H1 (cell line): ENCODE results near the gene MECR. TPM values are rescaled to one million over a fixed set of nuclear protein-coding genes. Genes with fewer than 3 reads are reported as not detected.

Source experiments
- CTCF ChIA-PET: fragments of 300-600 bp; sonication (Branson Sonifier 250); formaldehyde crosslinking; loops from one replicate; lab custom pipeline; 2021; ENCODE audit not compliant: partially characterized antibody; lab: Charles Lee
- POLR2A ChIA-PET: fragments of 300-600 bp; sonication (Branson Sonifier 250); formaldehyde crosslinking; loops from one replicate; lab custom pipeline; 2021; ENCODE audit warnings: inconsistent platforms; ENCODE audit not compliant: partially characterized antibody; lab: Charles Lee
- DNase-seq, 2 experiments: peaks; one replicate each; pipeline versions ENCODE4 v3.0.0 to v3.0.0-alpha.2; 2010 to 2022; ENCODE audit warnings: low spot score in 2 of 2, low read depth in 1 of 2, mixed read lengths in 1 of 2
- FAIRE-seq: peaks from 2 replicates; lab custom pipeline; 2011; peaks lifted over from hg19 to GRCh38; lab: Jason Lieb, UNC
- H2AFZ ChIP-seq: 2 replicates; pipeline ENCODE4 v1.8.1; 2012; ENCODE audit warnings: low read length, inconsistent platforms
- H2AK5ac ChIP-seq: 2 replicates; pipeline ENCODE4 v1.6.1; 2013; ENCODE audit warnings: low read depth, low read length
- H2BK120ac ChIP-seq: replicated peaks from 2 replicates; pipeline ENCODE3; 2013; ENCODE audit warnings: low read depth, low read length, inconsistent platforms
- H2BK12ac ChIP-seq: 2 replicates; pipeline ENCODE4 v1.6.1; 2013; ENCODE audit warnings: low read depth, low read length
- H2BK15ac ChIP-seq: 2 replicates; pipeline ENCODE4 v1.6.1; 2013; ENCODE audit warnings: low read length
- H2BK20ac ChIP-seq: 2 replicates; pipeline ENCODE4 v1.6.1; 2013; ENCODE audit warnings: low read length
- H2BK5ac ChIP-seq: 2 replicates; pipeline ENCODE4 v1.6.1; 2013; ENCODE audit warnings: low read depth, low read length
- H3K14ac ChIP-seq: 2 replicates; pipeline ENCODE4 v1.6.1; 2013; ENCODE audit warnings: inconsistent platforms; ENCODE audit not compliant: insufficient read length
- H3K18ac ChIP-seq: 2 replicates; pipeline ENCODE4 v1.6.1; 2013; ENCODE audit warnings: low read length; ENCODE audit errors: extremely low read depth
- H3K23ac ChIP-seq: 2 replicates; pipeline ENCODE4 v1.6.1; 2013; ENCODE audit warnings: inconsistent platforms; ENCODE audit not compliant: insufficient read length
- H3K23me2 ChIP-seq: 2 replicates; pipeline ENCODE4 v1.6.1; 2013; ENCODE audit warnings: low read depth, low read length
- H3K27ac ChIP-seq: 2 replicates; pipeline ENCODE4 v1.6.1; 2011; ENCODE audit warnings: low read depth, low read length, inconsistent platforms
- H3K27me3 ChIP-seq, 4 experiments: replicated peaks in 1 of 4; 1 replicate in 1 of 4; 2 replicates in 3 of 4; pipeline versions ENCODE4 v1.6.1 to v1.8.1; 2011 to 2013; ENCODE audit warnings: low read length in 3 of 4, mild to moderate bottlenecking in 3 of 4, inconsistent platforms in 2 of 4, mixed read lengths in 2 of 4, moderate library complexity in 1 of 4; ENCODE audit not compliant: control insufficient read depth in 3 of 4, insufficient read depth in 3 of 4; ENCODE audit errors: extremely low read depth in 1 of 4
- H3K36me3 ChIP-seq, 4 experiments: 2 replicates each; pipeline versions ENCODE4 v1.6.1 to v1.8.1; 2011 to 2013; ENCODE audit warnings: mild to moderate bottlenecking in 4 of 4, low read length in 3 of 4, moderate library complexity in 2 of 4, control low read depth in 1 of 4, inconsistent platforms in 1 of 4; ENCODE audit not compliant: insufficient read depth in 4 of 4, control insufficient read depth in 2 of 4
- H3K4ac ChIP-seq: replicated peaks from 2 replicates; pipeline ENCODE3; 2013; ENCODE audit warnings: low read length, low read depth, mixed read lengths, inconsistent platforms; ENCODE audit not compliant: insufficient read length
- H3K4me1 ChIP-seq, 4 experiments: replicated peaks in 1 of 4; 1 replicate in 1 of 4; 2 replicates in 3 of 4; pipeline versions ENCODE4 v1.6.1 to v1.8.1; 2011 to 2013; ENCODE audit warnings: low read length in 3 of 4, inconsistent platforms in 2 of 4, mixed read lengths in 1 of 4; ENCODE audit not compliant: insufficient read depth in 4 of 4, control insufficient read depth in 3 of 4
- H3K4me2 ChIP-seq, 2 experiments: 2 replicates each; pipeline versions ENCODE4 v1.6.1 to v1.8.1; 2011 to 2013; ENCODE audit warnings: low read depth in 2 of 2, low read length in 2 of 2, control low read depth in 1 of 2, inconsistent platforms in 1 of 2, mild to moderate bottlenecking in 1 of 2; ENCODE audit not compliant: insufficient read depth in 1 of 2
- H3K4me3 ChIP-seq, 4 experiments: fragments of 200-600, 300-600 bp in 1 of 4; sonication (generic), shearing (Covaris generic), sonication (Bioruptor Twin) in 1 of 4; 2 replicates each; pipeline versions ENCODE4 v1.5.1 to v1.8.1; 2011 to 2016; ENCODE audit warnings: low read length in 4 of 4, low read depth in 3 of 4, control low read depth in 2 of 4, inconsistent platforms in 2 of 4, mild to moderate bottlenecking in 2 of 4, mixed read lengths in 1 of 4, moderate library complexity in 1 of 4; ENCODE audit not compliant: insufficient read depth in 2 of 4; ENCODE audit errors: extremely low read depth in 1 of 4
- H3K56ac ChIP-seq: replicated peaks from 2 replicates; pipeline ENCODE3; 2013; ENCODE audit warnings: low read depth, mild to moderate bottlenecking, mixed read lengths, low read length, inconsistent platforms; ENCODE audit not compliant: insufficient read length
- H3K79me1 ChIP-seq: 2 replicates; pipeline ENCODE4 v1.6.1; 2013; ENCODE audit warnings: low read depth, low read length, control low read depth
- H3K79me2 ChIP-seq, 2 experiments: 2 replicates each; pipeline versions ENCODE4 v1.6.1 to v1.8.1; 2012 to 2013; ENCODE audit warnings: low read length in 2 of 2, mild to moderate bottlenecking in 2 of 2, inconsistent platforms in 1 of 2; ENCODE audit not compliant: insufficient read depth in 2 of 2, control insufficient read depth in 1 of 2
- H3K9ac ChIP-seq, 4 experiments: replicated peaks in 1 of 4; 1 replicate in 1 of 4; 2 replicates in 3 of 4; pipeline versions ENCODE4 v1.6.1 to v1.8.1; 2011 to 2013; ENCODE audit warnings: low read depth in 3 of 4, low read length in 3 of 4, control low read depth in 2 of 4, mild to moderate bottlenecking in 2 of 4, moderate library complexity in 2 of 4, inconsistent platforms in 1 of 4; ENCODE audit errors: extremely low read depth in 1 of 4
- H3K9me3 ChIP-seq, 2 experiments: 2 replicates each; pipeline versions ENCODE4 v1.6.1 to v1.8.1; 2012 to 2013; ENCODE audit warnings: mild to moderate bottlenecking in 2 of 2, moderate library complexity in 2 of 2, control low read depth in 1 of 2, inconsistent platforms in 1 of 2, low read depth in 1 of 2, low read length in 1 of 2, mixed read lengths in 1 of 2; ENCODE audit not compliant: insufficient read depth in 2 of 2
- H4K20me1 ChIP-seq, 2 experiments: replicated peaks in 1 of 2; 2 replicates each; pipeline versions ENCODE3 to v1.8.1; 2011 to 2013; ENCODE audit warnings: inconsistent platforms in 2 of 2, low read length in 2 of 2, mild to moderate bottlenecking in 1 of 2; ENCODE audit not compliant: insufficient read depth in 2 of 2, control insufficient read depth in 1 of 2
- H4K5ac ChIP-seq: 2 replicates; pipeline ENCODE4 v1.6.1; 2013; ENCODE audit warnings: low read length, low read depth, mixed read lengths, inconsistent platforms; ENCODE audit not compliant: insufficient read length
- H4K8ac ChIP-seq: 2 replicates; pipeline ENCODE4 v1.8.0; 2013; ENCODE audit warnings: mild to moderate bottlenecking, moderate library complexity, low read length, inconsistent platforms; ENCODE audit not compliant: insufficient read depth; ENCODE audit errors: extremely low read depth
- H4K91ac ChIP-seq: replicated peaks from 2 replicates; pipeline ENCODE3; 2013; ENCODE audit warnings: low read length, mixed read lengths, inconsistent platforms; ENCODE audit not compliant: insufficient read length
- CEBPB ChIP-seq: IDR thresholded peaks from 2 replicates; pipeline ENCODE4 v1.6.1; 2012; ENCODE audit warnings: low read depth, low read length
- E2F6 ChIP-seq: IDR thresholded peaks from 2 replicates; pipeline ENCODE4 v1.6.1; 2012; ENCODE audit warnings: inconsistent platforms
- EP300 ChIP-seq, 2 experiments: IDR thresholded peaks; 1 replicate in 1 of 2; 2 replicates in 1 of 2; pipeline ENCODE4 v1.6.1; 2011 to 2012; ENCODE audit warnings: low read depth in 2 of 2, low read length in 2 of 2, mild to moderate bottlenecking in 2 of 2, borderline replicate concordance in 1 of 2, inconsistent platforms in 1 of 2, moderate library complexity in 1 of 2
- GTF2F1 ChIP-seq: IDR thresholded peaks from 2 replicates; pipeline ENCODE4 v1.6.1; 2012; ENCODE audit warnings: low read depth, low read length, improper control_type of control experiment, borderline replicate concordance
- PHF8 ChIP-seq: fragments of 200-600 bp; sonication (generic); conservative IDR thresholded peaks from 2 replicates; pipeline ENCODE4 v1.7.1; 2012; ENCODE audit warnings: low read depth, mild to moderate bottlenecking, inconsistent platforms, low read length, moderate library complexity
- RNF2 ChIP-seq: fragments of 200-900, 300-1000 bp; sonication (generic); IDR thresholded peaks from 2 replicates; pipeline ENCODE4 v1.7.1; 2016; ENCODE audit warnings: borderline replicate concordance, low read depth, mild to moderate bottlenecking, antibody characterized with exemption, low read length; ENCODE audit not compliant: poor library complexity, severe bottlenecking; ENCODE audit errors: missing control alignments
- WGBS, 2 experiments: shearing (Covaris generic) in 1 of 2; methylation state at CpG; one replicate each; pipeline versions ENCODE4 v1.1.6 to v1.1.7; 2013 to 2015; ENCODE audit warnings: low lambda C conversion rate in 2 of 2, mixed read lengths in 2 of 2, inconsistent platforms in 1 of 2, low coverage in 1 of 2, missing lambda C conversion rate in 1 of 2; ENCODE audit not compliant: insufficient replicate concordance in 2 of 2, insufficient coverage in 1 of 2, insufficient read length in 1 of 2; ENCODE audit errors: extremely low coverage in 1 of 2, missing lambda C conversion rate in 1 of 2; 5-methylcytosine and 5-hydroxymethylcytosine counted together
- polyA plus RNA-seq, 7 experiments: library from polyadenylated mRNA; depleted of rRNA in 3 of 7; stranded (reverse) in 5 of 7; unstranded in 2 of 7; fragments of >200 nt in 5 of 7; fragments of 200-250 nt in 2 of 7; gene quantifications; 1 replicate in 5 of 7; 2 replicates in 1 of 7; 4 replicates in 1 of 7; pipeline versions ENCODE4 v1.2.1 to v1.2.3, GENCODE V29; 2011 to 2013; ENCODE audit warnings: missing spikeins in 2 of 7, mixed read lengths in 2 of 7
- total RNA-seq: library from RNA; stranded (reverse); fragmentation: NEBNext Ultra II Directional; extraction: Animal tissue kit (Norgen Biotek cat#: 25700); gene quantifications from 2 replicates; pipeline ENCODE4 v1.2.1, GENCODE V29; 2021

MECR gene
- total and polyA plus RNA-seq, 2 of the 8 experiments (the other 6 are each of a cell fraction or from before 2014, with no cell fraction given): 24.2 to 24.4 TPM

GRCh38 chr1:29217633-29218032 lies 13.1 kb downstream of the MECR start:
- H4K20me1 ChIP-seq: peaks cover 1 to 2% of the 10 kb centered on the region in 2 experiments
- POLR2A ChIA-PET: interaction anchor here (0.9 kb wide), 1 partner anchor 10 kb away, joined by 3 read pairs; no protein-coding TSS in a partner anchor
- WGBS, 2 experiments: 100% methylated on average over 2 of the region's 2 CpGs; no CpG with 5 or more reads in 1 of the 2 experiments
- no peak overlapping the region for H2BK5ac ChIP-seq
- 0 out of 2 replicates have a peak, but pooled peaks cover 2% of the 10 kb centered on the region for H3K79me1 ChIP-seq
- CTCF ChIA-PET: interaction anchor here (1.0 to 1.7 kb wide), 3 partner anchors 9 to 15 kb away, joined by 3 to 5 read pairs (median 4); no protein-coding TSS in a partner anchor
- FAIRE-seq (no peak), DNase-seq (no peak)
- peaks cover 8 to 27% (median 21%) of the 10 kb centered on the region in 4 experiments; a peak in 7 of 8 replicates for H3K36me3 ChIP-seq
- no peak overlapping the region for H4K91ac ChIP-seq
- no peak overlapping the region for H3K14ac ChIP-seq
- no peak overlapping the region for H4K8ac ChIP-seq
- no peak overlapping the region for H2BK20ac ChIP-seq
- no peak overlapping the region for H3K56ac ChIP-seq
- H3K4ac ChIP-seq: no peak overlapping the region
- H3K79me2 ChIP-seq: no peaks in the 10 kb centered on the region
- no peak overlapping the region for H3K9ac ChIP-seq
- H3K27me3 ChIP-seq: no peaks in the 10 kb centered on the region
- no peak overlapping the region for H3K27ac ChIP-seq
- H3K4me3 ChIP-seq: no peak overlapping the region
- no peak overlapping the region for H4K5ac ChIP-seq
- no peak overlapping the region for H2AK5ac ChIP-seq
- no peak overlapping the region for H2BK15ac ChIP-seq
- H3K18ac ChIP-seq: no peak overlapping the region
- no peak overlapping the region for H2BK120ac ChIP-seq
- H3K4me2 ChIP-seq: no peak overlapping the region
- no peak overlapping the region for H2AFZ ChIP-seq
- H2BK12ac ChIP-seq: 0 out of 2 replicates have a peak overlapping the region, but pooled peaks have one; percentile 21
- peaks cover 0 to 4% (median 1%) of the 10 kb centered on the region in 4 experiments; a peak in 2 of 7 replicates for H3K4me1 ChIP-seq
- no peak overlapping the region for H3K23ac ChIP-seq
- no peaks in the 10 kb centered on the region for H3K23me2 ChIP-seq
- no peaks in the 10 kb centered on the region for H3K9me3 ChIP-seq
- no peak for TF ChIP-seq EP300 (IDR thresholded peaks at IDR 0.05; ENCODE audit: borderline replicate concordance in 1 of 2, low read depth in 2 of 2, low read length in 2 of 2)
- TF ChIP-seq E2F6: no peak
- TF ChIP-seq RNF2: no peak
- no peak for TF ChIP-seq GTF2F1
- no peak for TF ChIP-seq PHF8
- no peak for TF ChIP-seq CEBPB
